AG09319 (cell line): Measurements from ENCODE around the gene UBA6.

ENCODE experiments used
- DNase-seq: peaks from one replicate; pipeline ENCODE4 v3.0.0-alpha.2; 2010; ENCODE audit warnings: low read depth; ENCODE audit errors: extremely low read depth
- TF ChIP-seq, protein P1 (sequence below): IDR thresholded peaks from 2 replicates; pipeline ENCODE4 v1.5.1; 2011; ENCODE audit warnings: low read depth, mild to moderate bottlenecking, inconsistent platforms, low read length, moderate library complexity

The UBA6 gene

DNA sequence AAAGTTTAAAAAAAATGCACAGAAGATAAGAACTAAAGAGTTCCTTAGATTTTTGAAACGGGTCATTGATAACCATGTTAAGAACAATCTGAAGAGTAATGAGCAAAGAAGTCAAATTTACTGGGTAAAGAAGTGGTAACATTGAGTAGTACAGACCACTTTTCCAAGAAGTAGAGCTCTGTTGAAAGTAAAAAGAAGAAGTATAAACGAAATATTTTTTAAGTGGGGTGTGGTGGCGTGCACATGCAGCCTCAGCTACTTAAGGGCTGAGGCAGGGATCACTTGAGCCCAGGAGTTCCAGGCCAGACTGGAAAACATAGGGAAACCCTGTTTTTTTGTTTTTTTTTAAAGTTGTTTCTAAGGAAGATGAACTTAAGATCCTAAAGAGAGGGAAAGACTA is 68.5 kb downstream of the UBA6 start:
- DNase-seq: no peak
- TF ChIP-seq, protein P1, sequence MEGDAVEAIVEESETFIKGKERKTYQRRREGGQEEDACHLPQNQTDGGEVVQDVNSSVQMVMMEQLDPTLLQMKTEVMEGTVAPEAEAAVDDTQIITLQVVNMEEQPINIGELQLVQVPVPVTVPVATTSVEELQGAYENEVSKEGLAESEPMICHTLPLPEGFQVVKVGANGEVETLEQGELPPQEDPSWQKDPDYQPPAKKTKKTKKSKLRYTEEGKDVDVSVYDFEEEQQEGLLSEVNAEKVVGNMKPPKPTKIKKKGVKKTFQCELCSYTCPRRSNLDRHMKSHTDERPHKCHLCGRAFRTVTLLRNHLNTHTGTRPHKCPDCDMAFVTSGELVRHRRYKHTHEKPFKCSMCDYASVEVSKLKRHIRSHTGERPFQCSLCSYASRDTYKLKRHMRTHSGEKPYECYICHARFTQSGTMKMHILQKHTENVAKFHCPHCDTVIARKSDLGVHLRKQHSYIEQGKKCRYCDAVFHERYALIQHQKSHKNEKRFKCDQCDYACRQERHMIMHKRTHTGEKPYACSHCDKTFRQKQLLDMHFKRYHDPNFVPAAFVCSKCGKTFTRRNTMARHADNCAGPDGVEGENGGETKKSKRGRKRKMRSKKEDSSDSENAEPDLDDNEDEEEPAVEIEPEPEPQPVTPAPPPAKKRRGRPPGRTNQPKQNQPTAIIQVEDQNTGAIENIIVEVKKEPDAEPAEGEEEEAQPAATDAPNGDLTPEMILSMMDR: no peak

DNA sequence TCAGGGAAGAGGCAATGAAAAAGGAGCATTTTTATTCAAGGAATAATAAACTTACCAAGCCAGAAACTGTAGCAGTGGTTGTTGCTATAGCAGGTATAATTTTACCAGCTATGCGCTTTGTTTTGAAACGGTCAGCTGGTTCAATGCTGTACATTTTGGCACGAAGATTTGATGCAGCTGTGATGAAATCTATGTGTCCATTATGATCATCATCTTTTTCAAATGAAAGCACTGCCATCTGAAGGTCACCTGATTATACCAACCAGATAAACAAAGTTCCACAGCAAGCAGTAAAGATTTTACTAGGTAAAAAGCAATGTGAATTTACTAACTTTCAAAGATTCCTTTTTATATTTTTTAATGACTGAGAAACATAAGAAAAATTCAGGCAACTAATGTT is 76.0 kb downstream of the UBA6 start:
- TF ChIP-seq, protein P1: no peak

DNA sequence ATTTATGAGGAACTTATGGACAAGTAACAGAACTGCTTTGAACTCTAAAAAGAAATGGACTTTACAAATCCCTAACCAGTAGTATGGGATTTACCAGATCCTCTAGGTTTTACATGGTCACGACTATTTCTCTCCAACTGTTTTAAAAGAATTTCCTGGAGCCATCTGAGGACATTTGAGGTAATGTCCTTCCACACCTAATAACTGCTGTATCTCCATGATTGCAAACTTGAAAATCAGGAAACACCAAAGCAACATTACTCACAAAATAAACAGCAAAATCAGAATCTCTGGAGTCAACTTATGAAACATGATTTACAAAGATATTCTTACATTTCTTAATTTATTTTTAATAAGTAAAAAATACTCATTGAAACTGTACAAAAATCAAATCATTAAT is 84.5 kb downstream of the UBA6 start:
- DNase-seq: no peak
- TF ChIP-seq, protein P1: no peak

More for the DNA sequence above, 76.0 kb downstream of the UBA6 start:
- no peak for DNase-seq

DNA sequence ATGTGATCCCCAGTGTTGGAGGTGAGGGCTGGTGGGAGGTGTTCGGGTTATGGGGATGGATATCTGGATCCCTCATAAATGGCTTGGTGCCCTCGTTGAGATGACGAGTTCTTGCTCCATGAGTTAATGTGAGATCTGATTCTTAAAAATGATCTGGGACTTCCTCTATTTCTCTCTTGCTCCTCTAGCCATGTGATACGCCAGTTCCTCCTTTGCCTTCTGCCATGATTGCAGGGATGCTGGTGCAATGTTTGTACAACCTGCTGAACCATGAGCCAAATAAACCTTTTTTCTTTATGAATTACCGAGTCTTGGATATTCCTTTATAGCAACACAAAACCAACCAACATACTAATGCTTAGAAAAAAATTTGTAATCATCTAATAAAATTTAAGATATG is 85.8 kb downstream of the UBA6 start:
- TF ChIP-seq, protein P1: no peak

DNA sequence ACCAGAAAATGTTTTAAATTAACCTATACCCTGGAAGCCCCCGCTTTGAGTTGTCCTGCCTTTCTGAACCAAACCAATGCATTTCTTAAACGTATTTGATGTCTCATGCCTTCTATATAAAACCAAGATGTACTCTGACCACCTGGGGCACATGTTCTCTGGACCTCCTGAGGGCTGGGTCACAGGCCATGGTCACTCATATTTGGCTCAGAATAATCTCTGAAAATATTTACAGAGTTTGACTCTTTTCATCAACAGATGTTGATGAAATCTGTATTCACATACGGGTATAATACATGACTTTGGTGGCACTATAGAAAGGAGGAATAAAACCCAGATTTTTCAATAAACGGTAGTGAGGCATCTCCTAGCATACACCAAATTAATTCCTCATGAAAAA is 86.8 kb downstream of the UBA6 start:
- TF ChIP-seq, protein P1: no peak
- DNase-seq: no peak

More for the DNA sequence above, 85.8 kb downstream of the UBA6 start:
- DNase-seq: no peak

DNA sequence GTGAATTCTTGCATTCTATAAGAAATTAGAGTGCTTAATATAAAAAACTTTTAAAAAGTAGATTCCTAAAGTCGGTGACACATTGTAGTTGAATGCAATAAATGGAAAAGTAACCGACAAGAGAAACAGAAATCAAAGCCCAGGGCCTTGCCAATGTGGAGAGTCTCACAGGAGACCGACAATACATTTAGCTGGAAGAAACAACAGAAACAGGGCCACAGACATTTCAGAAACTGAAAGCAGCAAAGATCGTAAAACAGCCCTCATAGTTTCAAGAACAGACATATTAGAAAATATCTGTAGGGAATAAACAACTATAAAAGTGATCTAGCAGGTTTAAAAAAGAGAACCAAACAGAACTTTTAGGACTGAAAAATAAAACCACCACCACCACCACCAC is 92.9 kb downstream of the UBA6 start:
- TF ChIP-seq, protein P1: no peak

DNA sequence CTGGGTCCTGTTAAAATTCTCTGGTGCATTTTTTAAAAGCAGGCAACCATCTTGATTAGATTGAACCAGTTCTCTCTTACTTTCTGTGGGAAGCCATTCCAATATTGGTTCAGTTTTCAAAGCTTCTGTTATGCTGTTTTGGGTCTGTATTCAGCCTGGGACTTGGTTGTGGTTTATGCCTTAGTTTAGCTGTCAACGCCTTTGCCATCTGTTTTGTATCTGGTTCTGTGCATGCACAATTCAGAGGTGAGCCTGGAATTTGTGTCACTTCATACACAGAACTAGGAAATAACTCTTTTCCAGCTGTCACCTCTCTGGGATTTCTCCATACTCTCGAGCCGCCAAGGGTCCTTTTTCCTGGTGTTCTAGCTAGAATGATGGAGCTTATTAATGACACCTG is 96.2 kb downstream of the UBA6 start:
- no peak for DNase-seq
- TF ChIP-seq, protein P1: no peak

More for the DNA sequence above, 92.9 kb downstream of the UBA6 start:
- DNase-seq: no peak
